ENCODE data around the gene CYP26C1. TPM values are rescaled to one million over a fixed set of nuclear protein-coding genes. Genes with fewer than 3 reads are reported as not detected.

CYP26C1 gene
- total RNA-seq, 2 donors from 2014 or later, result not detected

DNA sequence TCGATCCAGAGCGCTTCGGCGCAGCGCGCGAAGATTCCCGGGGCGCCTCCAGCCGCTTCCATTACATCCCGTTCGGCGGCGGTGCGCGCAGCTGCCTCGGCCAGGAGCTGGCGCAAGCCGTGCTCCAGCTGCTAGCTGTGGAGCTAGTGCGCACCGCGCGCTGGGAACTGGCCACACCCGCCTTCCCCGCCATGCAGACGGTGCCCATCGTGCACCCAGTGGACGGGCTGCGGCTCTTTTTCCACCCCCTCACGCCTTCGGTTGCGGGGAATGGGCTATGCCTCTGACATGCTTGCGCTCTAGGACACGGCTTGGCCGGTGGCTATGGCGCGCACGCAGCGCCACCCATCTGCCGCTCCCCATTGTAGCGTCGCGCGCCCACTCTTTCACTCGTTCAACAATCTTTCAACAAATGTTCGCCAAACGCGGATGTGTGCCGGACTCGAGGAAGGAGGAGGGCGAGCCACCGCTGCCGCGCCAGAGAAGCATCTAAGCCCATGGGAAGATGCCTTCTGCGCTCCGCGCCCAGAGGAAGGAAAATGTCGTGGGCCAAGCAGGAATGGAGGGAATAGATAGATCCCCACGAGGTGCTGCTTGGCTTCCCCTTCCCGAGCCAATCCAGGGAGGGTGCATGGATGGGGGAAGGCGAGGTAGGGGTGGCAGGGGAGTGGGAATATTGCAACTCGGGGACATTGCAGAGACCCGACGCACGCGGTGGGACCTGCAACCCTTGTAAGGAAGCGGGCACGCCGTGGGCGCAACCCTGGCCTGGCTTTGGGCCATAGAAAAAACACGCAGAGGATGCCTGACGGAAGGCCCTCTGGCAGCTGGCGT lies 8.0 kb downstream of the CYP26C1 start:
- H3K36me3 ChIP-seq, result no peaks in the 10 kb centered on the region
- H3K9me3 ChIP-seq, result no peaks in the 10 kb centered on the region
- peaks cover 9% of the 10 kb centered on the region for H3K4me1 ChIP-seq
- no peak overlapping the region for H3K9ac ChIP-seq (ENCODE audit: low read depth in 2 of 2, low read length in 2 of 2)
- H3K4me3 ChIP-seq, result no peak overlapping the region
- intact Hi-C loops (cut with DNase I), result no loop called here
- H3K27me3 ChIP-seq, result peaks cover 88% of the 10 kb centered on the region
- no peak overlapping the region for H3K27ac ChIP-seq
- DNase-seq, result no peak
- TF ChIP-seq, protein P1, sequence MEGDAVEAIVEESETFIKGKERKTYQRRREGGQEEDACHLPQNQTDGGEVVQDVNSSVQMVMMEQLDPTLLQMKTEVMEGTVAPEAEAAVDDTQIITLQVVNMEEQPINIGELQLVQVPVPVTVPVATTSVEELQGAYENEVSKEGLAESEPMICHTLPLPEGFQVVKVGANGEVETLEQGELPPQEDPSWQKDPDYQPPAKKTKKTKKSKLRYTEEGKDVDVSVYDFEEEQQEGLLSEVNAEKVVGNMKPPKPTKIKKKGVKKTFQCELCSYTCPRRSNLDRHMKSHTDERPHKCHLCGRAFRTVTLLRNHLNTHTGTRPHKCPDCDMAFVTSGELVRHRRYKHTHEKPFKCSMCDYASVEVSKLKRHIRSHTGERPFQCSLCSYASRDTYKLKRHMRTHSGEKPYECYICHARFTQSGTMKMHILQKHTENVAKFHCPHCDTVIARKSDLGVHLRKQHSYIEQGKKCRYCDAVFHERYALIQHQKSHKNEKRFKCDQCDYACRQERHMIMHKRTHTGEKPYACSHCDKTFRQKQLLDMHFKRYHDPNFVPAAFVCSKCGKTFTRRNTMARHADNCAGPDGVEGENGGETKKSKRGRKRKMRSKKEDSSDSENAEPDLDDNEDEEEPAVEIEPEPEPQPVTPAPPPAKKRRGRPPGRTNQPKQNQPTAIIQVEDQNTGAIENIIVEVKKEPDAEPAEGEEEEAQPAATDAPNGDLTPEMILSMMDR (IDR thresholded peaks at IDR 0.05), result no peak

DNA sequence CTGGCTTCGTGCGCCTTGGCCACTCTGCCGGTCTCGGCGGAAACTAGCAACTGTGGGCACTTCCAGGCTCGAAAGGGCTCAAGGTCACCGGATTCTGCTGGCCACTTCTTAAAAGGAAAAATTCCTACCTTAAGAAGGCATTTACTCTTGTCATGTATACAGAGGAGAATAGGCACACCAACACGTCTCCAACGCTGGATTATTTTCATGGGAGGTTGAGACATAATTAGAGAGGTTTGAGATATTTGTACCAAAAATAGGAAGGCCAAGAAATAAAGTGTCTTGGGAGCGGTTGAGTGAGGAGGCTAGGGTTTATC lies 8.6 kb downstream of the CYP26C1 start:
- Histone ChIP-seq H3K4me1 (peaks cover 14% of the 10 kb centered on the region), H3K27me3 (peaks cover 88% of the 10 kb centered on the region), H3K27ac (no peak overlapping the region), H3K4me3 (no peak overlapping the region), H3K9me3 (no peaks in the 10 kb centered on the region), H3K36me3 (no peaks in the 10 kb centered on the region), H3K9ac (ENCODE audit: low read depth in 2 of 2, low read length in 2 of 2) (no peak overlapping the region)
- TF ChIP-seq, protein P1 (IDR thresholded peaks at IDR 0.05), result no peak
- intact Hi-C loops (cut with DNase I), result no loop called here
- no peak for DNase-seq

DNA sequence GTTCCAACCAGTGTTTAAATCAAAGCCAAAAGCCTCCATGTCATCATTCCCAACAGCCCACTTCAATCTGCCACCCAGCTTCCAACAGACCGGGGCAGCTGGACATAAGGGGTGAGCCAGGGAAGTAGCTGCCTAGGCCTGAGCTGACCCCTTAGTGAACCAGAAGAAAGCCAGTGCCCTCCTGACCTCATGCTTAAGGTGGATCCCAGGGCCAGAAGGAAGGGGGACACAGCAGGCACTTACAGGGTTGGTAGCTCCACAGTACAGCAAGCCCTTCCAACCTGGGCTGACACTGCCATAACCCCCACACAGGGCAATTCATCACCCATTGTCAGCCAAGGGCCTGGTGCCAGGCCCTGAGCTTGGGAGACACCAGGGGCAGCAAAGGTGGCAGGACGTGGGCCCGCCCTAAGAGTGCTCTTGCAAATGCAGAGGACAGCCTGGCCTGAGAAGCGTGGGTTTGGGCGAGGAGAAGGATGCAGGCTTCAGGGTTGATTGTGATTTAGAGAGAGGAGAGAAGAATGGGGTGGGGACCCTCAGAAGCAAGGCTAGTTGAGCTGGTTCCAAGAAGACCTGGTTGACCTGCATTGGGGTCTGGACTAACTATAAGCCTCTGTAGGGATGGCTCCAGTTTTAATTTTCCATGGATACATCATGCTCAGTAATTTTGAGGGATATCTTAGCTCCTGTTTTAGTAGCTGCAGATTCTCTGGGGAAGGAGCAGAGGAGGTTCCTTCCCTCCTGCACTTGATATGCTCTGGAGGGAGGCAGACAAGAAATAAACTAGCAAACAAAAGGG lies 10.0 kb downstream of the CYP26C1 start:
- Histone ChIP-seq H3K9ac (ENCODE audit: low read depth in 2 of 2, low read length in 2 of 2) (no peak overlapping the region), H3K4me3 (no peak overlapping the region), H3K27me3 (peaks cover 88% of the 10 kb centered on the region), H3K4me1 (peaks cover 15% of the 10 kb centered on the region), H3K27ac (no peak overlapping the region), H3K9me3 (no peaks in the 10 kb centered on the region), H3K36me3 (no peaks in the 10 kb centered on the region)
- DNase-seq, result no peak
- TF ChIP-seq, protein P1 (IDR thresholded peaks at IDR 0.05), result no peak
- intact Hi-C loops (cut with DNase I), result no loop called here

DNA sequence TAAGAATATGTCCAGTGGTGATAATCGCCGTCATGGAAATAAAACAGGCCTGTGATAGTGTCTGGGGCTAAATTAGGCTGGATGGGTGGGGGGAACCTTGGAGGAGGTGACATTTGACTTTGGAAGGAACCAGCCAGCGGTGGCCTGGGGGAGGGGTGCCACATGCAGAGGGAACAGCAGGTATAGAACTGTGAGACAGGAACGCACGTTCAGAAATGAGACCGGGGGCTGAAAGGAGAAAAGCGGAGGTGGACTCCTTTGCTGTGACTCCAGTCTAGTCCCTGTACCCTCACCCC lies 10.5 kb downstream of the CYP26C1 start:
- peaks cover 86% of the 10 kb centered on the region for H3K27me3 ChIP-seq
- no peak overlapping the region for H3K27ac ChIP-seq
- no peak overlapping the region for H3K4me3 ChIP-seq
- H3K9ac ChIP-seq (ENCODE audit: low read depth in 2 of 2, low read length in 2 of 2), result no peak overlapping the region
- no peaks in the 10 kb centered on the region for H3K9me3 ChIP-seq
- intact Hi-C loops (cut with DNase I), result no loop called here
- DNase-seq, result no peak
- peaks cover 15% of the 10 kb centered on the region for H3K4me1 ChIP-seq
- H3K36me3 ChIP-seq, result no peaks in the 10 kb centered on the region
- TF ChIP-seq, protein P1 (IDR thresholded peaks at IDR 0.05), result no peak

DNA sequence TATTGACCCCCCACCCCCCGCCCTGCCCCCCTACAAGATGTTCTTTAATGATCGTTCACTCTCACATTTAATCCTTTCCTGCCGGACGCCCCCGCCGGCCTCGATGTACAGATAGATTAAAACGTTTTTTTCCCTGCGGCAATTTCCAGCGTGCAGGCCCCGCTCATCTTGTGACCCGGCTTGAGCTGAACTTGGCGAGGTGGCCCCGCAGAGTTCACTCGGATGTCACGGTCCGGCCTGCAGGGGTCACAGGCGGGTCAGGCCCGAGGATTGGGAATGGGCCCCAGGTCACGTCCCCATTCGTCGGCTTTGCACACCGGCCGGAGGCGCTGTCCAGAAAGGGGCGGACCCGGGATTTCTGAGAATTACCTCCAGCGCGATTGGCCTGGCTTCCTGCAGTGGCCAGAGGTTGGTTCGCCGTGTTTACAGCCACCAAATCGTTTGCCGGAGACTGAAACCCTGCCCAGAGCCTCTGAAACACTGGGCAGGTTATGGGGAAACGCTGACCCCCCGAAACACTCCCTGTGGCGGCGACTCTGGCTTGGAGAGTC lies 11.2 kb downstream of the CYP26C1 start:
- no peak for DNase-seq
- H3K4me3 ChIP-seq, result peak overlapping the region; percentile 34
- TF ChIP-seq, protein P1 (IDR thresholded peaks at IDR 0.05), result no peak
- peaks cover 15% of the 10 kb centered on the region for H3K4me1 ChIP-seq
- no peak overlapping the region for H3K27ac ChIP-seq
- H3K27me3 ChIP-seq, result peaks cover 80% of the 10 kb centered on the region
- intact Hi-C loops (cut with DNase I), result no loop called here
- H3K9ac ChIP-seq (ENCODE audit: low read depth in 2 of 2, low read length in 2 of 2), result no peak overlapping the region
- no peaks in the 10 kb centered on the region for H3K36me3 ChIP-seq
- H3K9me3 ChIP-seq, result no peaks in the 10 kb centered on the region

All from colonic mucosa (tissue), 4 donors.